Activated CD8-positive, alpha-beta T cell treated with anti-CD3 and anti-CD28 coated beads for 36 hours (primary cell): Measurements from ENCODE around the gene ZNF219. TPM values are rescaled to one million over a fixed set of nuclear protein-coding genes. Genes with fewer than 3 reads are reported as not detected.
A peak's percentile ranks its signal among the peaks of the same experiment; 100 is the strongest.

ENCODE experiments used
- ATAC-seq: fragments of 200-7000 bp; cut with Tn5 transposase; one replicate; pipeline ENCODE4 v1.10.0; 2021; ENCODE audit warnings: mild to moderate bottlenecking, moderate library complexity
- CTCF ChIA-PET: fragments of 350-600 bp; sonication (Branson Sonifier 250); formaldehyde crosslinking; loops from one replicate; lab custom pipeline; 2021; ENCODE audit warnings: antibody characterized with exemption; lab: Charles Lee
- POLR2A ChIA-PET: fragments of 350-600 bp; sonication (Branson Sonifier 250); formaldehyde crosslinking; loops from one replicate; lab custom pipeline; 2021; ENCODE audit warnings: antibody characterized with exemption; lab: Charles Lee
- DNase-seq: peaks from one replicate; pipeline ENCODE4 v3.0.0-alpha.2; 2020
- H3K27ac Mint-ChIP-seq: one replicate; pipeline ENCODE4 v1.8.0; 2021; ENCODE audit warnings: mild to moderate bottlenecking, mixed read lengths
- H3K27me3 Mint-ChIP-seq: one replicate; pipeline ENCODE4 v1.8.0; 2021; ENCODE audit warnings: mixed read lengths
- H3K36me3 Mint-ChIP-seq: one replicate; pipeline ENCODE4 v1.8.0; 2021; ENCODE audit warnings: low read depth, mixed read lengths
- H3K4me1 Mint-ChIP-seq: one replicate; pipeline ENCODE4 v1.8.0; 2021; ENCODE audit warnings: low read depth, mixed read lengths
- H3K4me3 Mint-ChIP-seq: one replicate; pipeline ENCODE4 v1.8.0; 2021; ENCODE audit warnings: mild to moderate bottlenecking, moderate library complexity, mixed read lengths
- H3K9me3 Mint-ChIP-seq: one replicate; pipeline ENCODE4 v1.8.0; 2021; ENCODE audit warnings: mixed read lengths
- intact Hi-C: fragments of 100-400 bp; cut with micrococcal nuclease; formaldehyde crosslinking; loops from one replicate; pipeline ENCODE4 v1.10.0; 2022
- total RNA-seq, 2 experiments: library from RNA; stranded (reverse); gene quantifications; one replicate each; pipeline ENCODE4 v1.2.3, GENCODE V29; 2021
- TF ChIP-seq, protein P1 (sequence below): fragments of 200-600 bp; IDR thresholded peaks from one replicate; pipeline ENCODE4 v1.8.0; 2022; ENCODE audit warnings: antibody characterized with exemption, mild to moderate bottlenecking

Gene ZNF219
- total RNA-seq, 2 experiments from 2014 or later: 7.2 to 8.2 TPM

DNA sequence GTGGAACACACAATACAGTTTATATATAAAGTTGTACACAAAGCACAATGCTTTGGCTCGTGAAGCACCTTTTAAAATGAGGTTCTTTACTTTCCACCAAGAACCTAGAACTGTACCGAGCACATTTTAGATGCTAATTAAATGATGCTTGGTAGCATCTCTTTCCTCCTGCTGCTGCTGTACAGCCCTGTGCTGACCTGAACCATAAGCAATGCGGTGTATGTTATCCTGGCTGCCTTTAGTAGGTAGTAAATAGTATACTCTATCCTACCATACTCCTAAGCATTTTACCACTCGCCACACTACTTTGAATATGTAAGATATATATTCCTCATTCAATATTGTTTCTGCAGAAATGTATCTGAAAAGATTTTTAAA lies 43.7 kb downstream of the ZNF219 start:
- ChIA-PET CTCF (no interaction called here), POLR2A (no interaction called here)
- Mint-ChIP-seq H3K4me3 (no peak overlapping the region), H3K27ac (no peak overlapping the region), H3K9me3 (no peaks in the 10 kb centered on the region), H3K27me3 (peaks cover 2% of the 10 kb centered on the region), H3K36me3 (no peaks in the 10 kb centered on the region), H3K4me1 (no peaks in the 10 kb centered on the region)
- TF ChIP-seq, protein P1, sequence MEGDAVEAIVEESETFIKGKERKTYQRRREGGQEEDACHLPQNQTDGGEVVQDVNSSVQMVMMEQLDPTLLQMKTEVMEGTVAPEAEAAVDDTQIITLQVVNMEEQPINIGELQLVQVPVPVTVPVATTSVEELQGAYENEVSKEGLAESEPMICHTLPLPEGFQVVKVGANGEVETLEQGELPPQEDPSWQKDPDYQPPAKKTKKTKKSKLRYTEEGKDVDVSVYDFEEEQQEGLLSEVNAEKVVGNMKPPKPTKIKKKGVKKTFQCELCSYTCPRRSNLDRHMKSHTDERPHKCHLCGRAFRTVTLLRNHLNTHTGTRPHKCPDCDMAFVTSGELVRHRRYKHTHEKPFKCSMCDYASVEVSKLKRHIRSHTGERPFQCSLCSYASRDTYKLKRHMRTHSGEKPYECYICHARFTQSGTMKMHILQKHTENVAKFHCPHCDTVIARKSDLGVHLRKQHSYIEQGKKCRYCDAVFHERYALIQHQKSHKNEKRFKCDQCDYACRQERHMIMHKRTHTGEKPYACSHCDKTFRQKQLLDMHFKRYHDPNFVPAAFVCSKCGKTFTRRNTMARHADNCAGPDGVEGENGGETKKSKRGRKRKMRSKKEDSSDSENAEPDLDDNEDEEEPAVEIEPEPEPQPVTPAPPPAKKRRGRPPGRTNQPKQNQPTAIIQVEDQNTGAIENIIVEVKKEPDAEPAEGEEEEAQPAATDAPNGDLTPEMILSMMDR: no peak
- no peak for ATAC-seq
- no peak for DNase-seq
- intact Hi-C loops: no loop called here

DNA sequence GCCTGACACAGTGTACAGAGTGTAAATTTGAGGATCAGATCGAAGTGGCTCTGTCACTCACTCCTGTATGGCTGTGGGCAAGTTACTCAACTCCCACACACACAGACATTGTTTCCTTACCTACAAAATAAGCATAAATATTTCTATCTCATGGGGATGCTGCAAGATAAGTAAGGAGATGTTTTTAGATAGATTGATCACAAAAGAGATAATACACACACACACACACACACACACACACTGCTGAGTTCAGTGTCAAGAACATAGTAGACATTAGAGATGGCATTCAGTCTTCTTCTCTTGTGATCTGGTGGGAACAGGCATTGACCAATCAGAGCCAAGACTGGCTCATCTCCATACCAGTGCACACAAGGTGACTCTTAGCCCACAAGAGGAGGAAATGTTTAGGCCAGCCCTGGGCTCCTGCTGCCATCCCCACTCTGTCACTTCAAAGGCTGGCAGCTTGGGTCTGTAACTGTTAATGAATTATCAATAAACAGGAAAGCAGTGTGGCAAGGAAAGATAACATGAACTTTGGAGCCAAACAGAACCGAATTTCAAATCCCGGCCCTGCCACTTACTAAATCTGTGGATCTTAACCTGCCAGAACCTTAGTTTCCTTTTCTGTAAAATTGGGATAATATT lies 44.2 kb downstream of the ZNF219 start:
- CTCF ChIA-PET: interaction anchor here (1.0 kb wide), 1 partner anchor 40 kb away, joined by 4 read pairs; no protein-coding TSS in a partner anchor

DNA sequence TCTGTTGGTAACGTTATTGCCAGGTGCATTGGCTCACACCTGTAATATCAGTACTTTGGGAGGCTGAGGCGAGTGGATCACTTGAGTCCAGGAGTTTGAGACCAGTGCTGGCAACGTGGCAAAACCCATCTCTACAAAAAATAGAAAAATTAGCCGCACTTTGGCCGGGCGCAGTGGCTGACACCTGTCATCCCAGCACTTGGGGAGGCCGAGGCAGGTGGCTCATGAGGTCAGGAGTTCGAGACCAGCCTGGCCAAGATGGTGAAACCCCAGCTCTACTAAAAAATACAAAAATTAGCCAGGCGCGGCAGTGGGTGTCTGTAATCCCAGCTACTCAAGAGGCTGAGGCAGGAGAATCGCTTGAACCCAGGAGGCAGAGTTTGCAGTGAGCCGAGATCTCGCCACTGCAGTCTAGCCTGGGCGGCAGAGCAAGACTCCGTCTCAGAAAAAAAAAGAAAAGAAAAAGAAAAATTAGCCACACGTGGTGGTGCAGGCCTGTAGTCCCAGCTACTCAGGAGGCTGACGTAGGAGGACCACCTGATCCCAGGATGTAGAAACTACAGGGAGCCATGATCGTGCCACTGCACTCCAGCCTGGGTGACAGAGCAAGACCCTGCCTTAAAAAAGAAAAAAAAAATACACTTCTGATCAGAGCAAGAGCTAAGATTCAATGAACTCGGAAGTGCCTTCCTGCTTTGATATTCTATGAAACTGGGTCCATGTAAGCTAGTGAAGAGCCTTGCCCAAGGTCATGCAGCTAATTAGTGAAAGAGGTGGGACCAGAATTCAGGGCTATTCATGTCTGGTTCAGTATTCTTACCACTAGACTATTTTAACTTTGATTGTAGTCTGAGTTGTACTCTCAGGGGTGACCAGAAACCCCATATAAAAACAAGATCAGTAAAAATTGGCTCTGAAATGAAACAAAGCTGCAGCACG lies 45.0 kb downstream of the ZNF219 start:
- Mint-ChIP-seq H3K9me3 (no peaks in the 10 kb centered on the region), H3K36me3 (no peaks in the 10 kb centered on the region), H3K4me3 (no peak overlapping the region), H3K4me1 (no peaks in the 10 kb centered on the region), H3K27ac (no peak overlapping the region), H3K27me3 (peaks cover 1% of the 10 kb centered on the region)
- DNase-seq (no peak), ATAC-seq (no peak)
- POLR2A ChIA-PET: interaction anchor here (1.1 kb wide), 1 partner anchor 17 kb away, joined by 3 read pairs; the partner anchor contains the start of gene ARHGEF40
- intact Hi-C loops: no loop called here
- CTCF ChIA-PET: interaction anchor here (1.0 to 1.6 kb wide), 2 partner anchors 39 kb away, joined by 4 read pairs; no protein-coding TSS in a partner anchor
- TF ChIP-seq, protein P1: no peak

More for the DNA sequence above, 44.2 kb downstream of the ZNF219 start:
- Mint-ChIP-seq H3K4me3 (no peak overlapping the region), H3K9me3 (no peaks in the 10 kb centered on the region), H3K27me3 (peaks cover 1% of the 10 kb centered on the region), H3K36me3 (no peaks in the 10 kb centered on the region), H3K27ac (no peak overlapping the region), H3K4me1 (no peaks in the 10 kb centered on the region)
- DNase-seq (peak; percentile 20), ATAC-seq (peak; percentile 72)
- POLR2A ChIA-PET: interaction anchor here (1.1 kb wide), 1 partner anchor 16 kb away, joined by 3 read pairs; the partner anchor contains the start of gene ARHGEF40
- intact Hi-C loops: no loop called here
- TF ChIP-seq, protein P1: no peak

DNA sequence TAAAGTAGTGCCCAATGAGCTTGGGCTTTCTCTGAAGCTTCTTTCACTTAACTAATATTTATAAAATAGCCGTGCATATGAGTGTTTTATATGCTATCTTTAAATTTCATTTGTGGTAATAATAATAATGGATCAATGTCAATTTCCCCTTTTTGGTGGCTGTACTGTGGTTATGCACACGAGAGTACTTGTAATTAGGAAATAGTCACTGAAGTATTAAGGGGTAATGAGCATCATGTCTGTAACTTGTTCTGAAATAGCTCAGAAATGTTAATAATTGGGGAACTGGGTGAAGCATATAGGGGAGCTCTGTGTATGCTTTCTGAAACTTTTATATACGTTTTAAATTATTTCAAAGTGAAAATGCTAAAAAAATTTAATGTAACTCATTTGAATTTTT lies 47.9 kb downstream of the ZNF219 start:
- H3K4me3 Mint-ChIP-seq: no peak overlapping the region
- H3K9me3 Mint-ChIP-seq: no peaks in the 10 kb centered on the region
- no peak for DNase-seq
- no peak for ATAC-seq
- intact Hi-C loops: no loop called here
- TF ChIP-seq, protein P1: no peak
- H3K27me3 Mint-ChIP-seq: no peaks in the 10 kb centered on the region
- ChIA-PET POLR2A (no interaction called here), CTCF (interaction anchor here (0.9 to 7.3 kb wide), 3 partner anchors 9 to 36 kb away, joined by 3 to 47 read pairs (median 4); no protein-coding TSS in a partner anchor)
- H3K4me1 Mint-ChIP-seq: no peaks in the 10 kb centered on the region
- no peaks in the 10 kb centered on the region for H3K36me3 Mint-ChIP-seq
- H3K27ac Mint-ChIP-seq: no peak overlapping the region
